ENCODE results near the gene ZNF407.

DNA sequence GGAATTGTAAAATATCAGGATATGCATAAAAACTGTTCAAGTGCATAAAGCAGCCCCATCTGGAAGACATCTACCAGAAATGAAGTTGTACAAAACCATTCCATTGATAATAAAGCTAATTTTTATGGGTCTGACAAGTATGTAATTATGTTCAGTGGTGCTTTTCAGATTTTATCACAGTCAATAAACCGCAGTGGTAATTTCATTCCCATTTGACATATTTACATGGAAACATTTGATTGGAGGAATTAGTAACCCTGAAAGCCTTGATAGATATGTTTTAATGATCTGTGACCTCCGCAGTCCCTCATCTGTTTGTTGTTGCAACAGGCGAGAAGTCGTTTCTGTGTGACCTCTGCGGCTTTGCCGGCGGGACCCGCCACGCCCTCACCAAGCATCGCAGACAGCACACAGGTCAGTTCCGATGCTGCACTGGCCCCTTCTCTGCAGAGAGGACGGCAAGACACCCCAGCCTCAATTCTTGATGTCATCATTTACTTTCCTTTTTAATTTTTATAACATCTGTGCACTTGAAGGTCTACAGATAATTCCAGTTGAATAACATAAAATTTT is 283.1 kb downstream of the ZNF407 start:
- TF ChIP-seq EP300 (IDR thresholded peaks at IDR 0.05; ENCODE audit: borderline replicate concordance) (no peak), TAF1 (IDR thresholded peaks at IDR 0.05; ENCODE audit: low read depth) (no peak), RAD21 (IDR thresholded peaks at IDR 0.05; ENCODE audit: low read depth) (no peak), TCF12 (IDR thresholded peaks at IDR 0.05; ENCODE audit: low read depth) (no peak), CEBPB (IDR thresholded peaks at IDR 0.05) (no peak), YY1 (IDR thresholded peaks at IDR 0.05; ENCODE audit: low read depth) (no peak), TEAD4 (IDR thresholded peaks at IDR 0.05) (no peak), NFIC (IDR thresholded peaks at IDR 0.05) (no peak), EGR1 (IDR thresholded peaks at IDR 0.05) (no peak), ZBTB7A (IDR thresholded peaks at IDR 0.05; ENCODE audit: low read depth) (no peak)
- TF ChIP-seq, protein P1, sequence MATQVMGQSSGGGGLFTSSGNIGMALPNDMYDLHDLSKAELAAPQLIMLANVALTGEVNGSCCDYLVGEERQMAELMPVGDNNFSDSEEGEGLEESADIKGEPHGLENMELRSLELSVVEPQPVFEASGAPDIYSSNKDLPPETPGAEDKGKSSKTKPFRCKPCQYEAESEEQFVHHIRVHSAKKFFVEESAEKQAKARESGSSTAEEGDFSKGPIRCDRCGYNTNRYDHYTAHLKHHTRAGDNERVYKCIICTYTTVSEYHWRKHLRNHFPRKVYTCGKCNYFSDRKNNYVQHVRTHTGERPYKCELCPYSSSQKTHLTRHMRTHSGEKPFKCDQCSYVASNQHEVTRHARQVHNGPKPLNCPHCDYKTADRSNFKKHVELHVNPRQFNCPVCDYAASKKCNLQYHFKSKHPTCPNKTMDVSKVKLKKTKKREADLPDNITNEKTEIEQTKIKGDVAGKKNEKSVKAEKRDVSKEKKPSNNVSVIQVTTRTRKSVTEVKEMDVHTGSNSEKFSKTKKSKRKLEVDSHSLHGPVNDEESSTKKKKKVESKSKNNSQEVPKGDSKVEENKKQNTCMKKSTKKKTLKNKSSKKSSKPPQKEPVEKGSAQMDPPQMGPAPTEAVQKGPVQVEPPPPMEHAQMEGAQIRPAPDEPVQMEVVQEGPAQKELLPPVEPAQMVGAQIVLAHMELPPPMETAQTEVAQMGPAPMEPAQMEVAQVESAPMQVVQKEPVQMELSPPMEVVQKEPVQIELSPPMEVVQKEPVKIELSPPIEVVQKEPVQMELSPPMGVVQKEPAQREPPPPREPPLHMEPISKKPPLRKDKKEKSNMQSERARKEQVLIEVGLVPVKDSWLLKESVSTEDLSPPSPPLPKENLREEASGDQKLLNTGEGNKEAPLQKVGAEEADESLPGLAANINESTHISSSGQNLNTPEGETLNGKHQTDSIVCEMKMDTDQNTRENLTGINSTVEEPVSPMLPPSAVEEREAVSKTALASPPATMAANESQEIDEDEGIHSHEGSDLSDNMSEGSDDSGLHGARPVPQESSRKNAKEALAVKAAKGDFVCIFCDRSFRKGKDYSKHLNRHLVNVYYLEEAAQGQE (IDR thresholded peaks at IDR 0.05; ENCODE audit: low read depth), result no peak
- TF ChIP-seq, protein P2, sequence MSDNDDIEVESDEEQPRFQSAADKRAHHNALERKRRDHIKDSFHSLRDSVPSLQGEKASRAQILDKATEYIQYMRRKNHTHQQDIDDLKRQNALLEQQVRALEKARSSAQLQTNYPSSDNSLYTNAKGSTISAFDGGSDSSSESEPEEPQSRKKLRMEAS (IDR thresholded peaks at IDR 0.05), result no peak

All from Ishikawa (cell line).